Inferior parietal cortex (tissue), 1 donor: Measurements from ENCODE around the gene MPPE1.
A peak's percentile ranks its signal among the peaks of the same experiment; 100 is the strongest.
"Not testable (repeated sequence)": the region's sequence is repeated elsewhere in the genome, so short reads cannot be mapped to it uniquely, and the experiment has no call there.

Experiments
- DNase-seq: peaks from one replicate; pipeline ENCODE4 v3.0.0-alpha.2; 2016; ENCODE audit errors: extremely low spot score

MPPE1 gene

GRCh38 chr18:11857177-11857887, 50.8 kb downstream of the MPPE1 start:
- peak; percentile 29 for DNase-seq

DNA sequence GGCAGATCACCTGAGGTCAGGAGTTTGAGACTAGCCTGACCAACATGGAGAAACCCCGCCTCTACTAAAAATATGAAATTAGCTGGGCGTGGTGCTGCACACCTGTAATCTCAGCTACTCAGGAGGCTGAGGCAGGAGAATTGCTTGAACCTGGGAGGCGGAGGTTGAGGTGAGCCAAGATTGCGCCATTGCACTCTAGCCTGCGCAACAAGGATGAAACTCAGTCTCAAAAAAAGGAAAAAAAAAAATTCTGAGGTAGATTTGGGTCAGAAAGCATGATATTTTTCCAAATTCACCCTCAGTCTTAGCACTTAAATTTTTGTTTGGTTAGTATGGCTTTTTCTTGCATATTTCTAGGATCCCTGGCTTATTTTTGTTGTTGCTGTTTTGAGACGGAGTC, 53.6 kb downstream of the MPPE1 start:
- DNase-seq = not testable (repeated sequence)

- DNase-seq = no peak
These were observed 56.2 kb downstream of the MPPE1 start for GRCh38 chr18:11851806-11852337.

GRCh38 chr18:11851146-11851805, 56.8 kb downstream of the MPPE1 start, which contains the start of gene CHMP1B:
CHMP1B (plus strand) TSS chr18:11851413; CDS start chr18:11851512, 99 bp downstream.
- peak; percentile 97 for DNase-seq

GRCh38 chr18:11850821-11851145, 57.3 kb downstream of the MPPE1 start:
- DNase-seq = no peak

- DNase-seq = peak; percentile 72
These were observed 58.1 kb downstream of the MPPE1 start for GRCh38 chr18:11849841-11850634.

- no peak for DNase-seq
These were observed 58.8 kb downstream of the MPPE1 start for GRCh38 chr18:11849279-11849678.

- no peak for DNase-seq
These were observed 60.3 kb downstream of the MPPE1 start for GRCh38 chr18:11847811-11848210.

DNA sequence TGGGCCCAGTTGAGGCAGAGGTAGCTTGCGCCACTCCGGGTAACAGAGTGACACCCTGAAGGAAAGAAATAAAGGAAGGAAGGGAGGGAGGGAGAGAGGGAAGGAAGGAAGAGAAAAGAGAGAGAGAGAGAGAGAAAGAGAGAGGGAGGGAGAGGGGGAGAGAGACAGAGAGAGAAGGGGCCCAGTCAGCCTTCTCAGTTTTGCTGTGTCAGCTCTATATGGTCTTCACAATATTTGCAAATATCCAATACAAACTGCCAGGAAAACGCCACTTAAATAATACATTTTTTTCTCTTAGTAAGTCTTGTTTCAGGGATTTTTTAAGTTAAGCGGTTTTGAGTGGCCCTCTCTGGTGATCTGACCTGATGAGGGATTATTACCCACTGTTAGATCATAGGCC, 62.5 kb downstream of the MPPE1 start:
- no peak for DNase-seq

DNA sequence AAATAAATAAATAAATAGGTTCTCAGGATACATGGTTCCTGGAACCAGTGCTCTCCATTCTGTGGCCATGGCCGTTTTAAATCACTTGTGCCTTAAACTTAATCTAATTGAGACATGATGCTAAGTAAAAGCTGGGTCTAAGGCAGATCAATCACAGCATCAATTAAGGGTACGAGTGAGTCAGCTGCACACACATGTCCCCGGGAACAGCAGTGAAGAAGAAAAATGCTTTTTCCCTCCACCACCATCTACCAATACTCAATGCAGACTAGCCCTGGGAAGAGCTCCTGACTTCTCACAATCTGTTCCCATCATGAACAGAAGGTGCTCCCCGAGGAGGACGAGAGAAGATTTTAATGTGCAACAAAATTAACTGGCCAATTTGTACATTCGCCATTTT, 63.7 kb downstream of the MPPE1 start:
- DNase-seq = no peak

DNA sequence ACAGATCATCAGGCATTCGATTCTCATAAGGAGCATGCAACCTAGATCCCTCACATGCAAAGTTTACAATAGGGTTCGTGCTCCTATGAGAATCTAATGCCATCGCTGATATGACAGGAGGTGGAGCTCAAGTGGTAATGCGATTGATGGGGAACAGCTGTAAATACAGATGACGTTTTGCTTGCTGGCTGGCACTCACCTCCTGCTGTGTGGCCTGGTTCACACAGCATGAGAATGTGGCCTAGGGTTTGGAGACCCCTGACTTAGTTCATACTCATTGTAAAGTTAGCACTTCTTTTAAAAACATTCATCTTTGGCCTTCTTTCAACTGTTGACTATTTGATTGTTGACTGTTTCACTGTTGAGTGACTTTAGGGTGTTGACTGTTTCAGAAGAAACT, 65.6 kb downstream of the MPPE1 start:
- DNase-seq = no peak

- DNase-seq = no peak
These were observed 67.6 kb downstream of the MPPE1 start for GRCh38 chr18:11840493-11840892.

GRCh38 chr18:11839556-11839955, 68.6 kb downstream of the MPPE1 start:
- DNase-seq = no peak

GRCh38 chr18:11834772-11835171, 73.3 kb downstream of the MPPE1 start:
- no peak for DNase-seq
